Measurements from ENCODE around the gene ARHGDIG. TPM values are rescaled to one million over a fixed set of nuclear protein-coding genes. Genes with fewer than 3 reads are reported as not detected.

The ARHGDIG gene
- total RNA-seq, 4 donors from 2014 or later = 1.4 to 3.5 (median 1.8) TPM; not detected in 1

- ATAC-seq = no peak
- no peaks in the 10 kb centered on the region for H3K4me1 ChIP-seq
- H3K4me3 ChIP-seq = no peak overlapping the region
- in situ Hi-C loops (cut with MboI; ENCODE audit: low sequenced_read_pairs in 4 of 4) (no loop called here), intact Hi-C loops (cut with DNase I; ENCODE audit: low total_unique reads) (no loop called here)
- no peaks in the 10 kb centered on the region for H3K27me3 ChIP-seq
- no peak for TF ChIP-seq POLR2A (IDR thresholded peaks at IDR 0.05)
- no peak for TF ChIP-seq CTCF (IDR thresholded peaks at IDR 0.05 in 4 of 5, conservative IDR thresholded peaks at IDR 0.05 in 1 of 5)
- DNase-seq = no peak
- no peak overlapping the region for H3K27ac ChIP-seq
- H3K36me3 ChIP-seq = peaks cover 0 to 26% of the 10 kb centered on the region in 2 donors
- no peaks in the 10 kb centered on the region for H3K9me3 ChIP-seq
These were observed 25.7 kb downstream of the ARHGDIG start for GRCh38 chr16:305916-306626.

- in situ Hi-C loops (cut with MboI; ENCODE audit: low sequenced_read_pairs in 4 of 4) = no loop called here
- H3K4me1 ChIP-seq = no peaks in the 10 kb centered on the region
These were observed 26.6 kb downstream of the ARHGDIG start for GRCh38 chr16:306911-307370.

GRCh38 chr16:307691-308312, 27.4 kb downstream of the ARHGDIG start:
- in situ Hi-C loops (cut with MboI; ENCODE audit: low sequenced_read_pairs in 4 of 4) (no loop called here), intact Hi-C loops (cut with DNase I; ENCODE audit: low total_unique reads) (no loop called here)
- Histone ChIP-seq H3K9me3 (no peaks in the 10 kb centered on the region), H3K4me1 (no peaks in the 10 kb centered on the region), H3K27ac (no peak overlapping the region), H3K4me3 (no peak overlapping the region), H3K27me3 (no peaks in the 10 kb centered on the region), H3K36me3 (peaks cover 0 to 26% of the 10 kb centered on the region in 2 donors)
- DNase-seq (no peak), ATAC-seq (no peak)
- TF ChIP-seq CTCF (IDR thresholded peaks at IDR 0.05 in 4 of 5, conservative IDR thresholded peaks at IDR 0.05 in 1 of 5) (no peak), POLR2A (IDR thresholded peaks at IDR 0.05) (no peak)

More at GRCh38 chr16:306911-307370, 26.6 kb downstream of the ARHGDIG start:
- intact Hi-C loops (cut with DNase I; ENCODE audit: low total_unique reads) = no loop called here
- Histone ChIP-seq H3K36me3 (peaks cover 0 to 26% of the 10 kb centered on the region in 2 donors), H3K9me3 (no peaks in the 10 kb centered on the region), H3K4me3 (no peak overlapping the region), H3K27ac (no peak overlapping the region), H3K27me3 (no peaks in the 10 kb centered on the region)
- no peak for DNase-seq
- no peak for ATAC-seq
- TF ChIP-seq CTCF (IDR thresholded peaks at IDR 0.05 in 4 of 5, conservative IDR thresholded peaks at IDR 0.05 in 1 of 5) = no peak
- no peak for TF ChIP-seq POLR2A (IDR thresholded peaks at IDR 0.05)

GRCh38 chr16:309476-309875, 29.1 kb downstream of the ARHGDIG start:
- Histone ChIP-seq H3K4me3 (no peak overlapping the region), H3K9me3 (no peaks in the 10 kb centered on the region), H3K4me1 (no peaks in the 10 kb centered on the region), H3K27ac (no peak overlapping the region), H3K27me3 (no peaks in the 10 kb centered on the region), H3K36me3 (peaks cover 0 to 27% of the 10 kb centered on the region in 2 donors)
- intact Hi-C loops (cut with DNase I; ENCODE audit: low total_unique reads) = no loop called here
- no peak for TF ChIP-seq CTCF (IDR thresholded peaks at IDR 0.05 in 4 of 5, conservative IDR thresholded peaks at IDR 0.05 in 1 of 5)
- TF ChIP-seq POLR2A (IDR thresholded peaks at IDR 0.05) = no peak
- ATAC-seq (no peak), DNase-seq (no peak)
- in situ Hi-C loops (cut with MboI; ENCODE audit: low sequenced_read_pairs in 4 of 4) = no loop called here

Measured in gastrocnemius medialis (tissue), 4 donors.